Activated CD8-positive, alpha-beta T cell treated with anti-CD3 and anti-CD28 coated beads for 36 hours (primary cell): ENCODE measurements around the gene NTRK1. TPM values are rescaled to one million over a fixed set of nuclear protein-coding genes. Genes with fewer than 3 reads are reported as not detected.

ENCODE experiments used
- ATAC-seq: fragments of 200-7000 bp; cut with Tn5 transposase; one replicate; pipeline ENCODE4 v1.10.0; 2021; ENCODE audit warnings: mild to moderate bottlenecking, moderate library complexity
- CTCF ChIA-PET: fragments of 350-600 bp; sonication (Branson Sonifier 250); formaldehyde crosslinking; loops from one replicate; lab custom pipeline; 2021; ENCODE audit warnings: antibody characterized with exemption; lab: Charles Lee
- POLR2A ChIA-PET: fragments of 350-600 bp; sonication (Branson Sonifier 250); formaldehyde crosslinking; loops from one replicate; lab custom pipeline; 2021; ENCODE audit warnings: antibody characterized with exemption; lab: Charles Lee
- DNase-seq: peaks from one replicate; pipeline ENCODE4 v3.0.0-alpha.2; 2020
- H3K27ac Mint-ChIP-seq: one replicate; pipeline ENCODE4 v1.8.0; 2021; ENCODE audit warnings: mild to moderate bottlenecking, mixed read lengths
- H3K27me3 Mint-ChIP-seq: one replicate; pipeline ENCODE4 v1.8.0; 2021; ENCODE audit warnings: mixed read lengths
- H3K36me3 Mint-ChIP-seq: one replicate; pipeline ENCODE4 v1.8.0; 2021; ENCODE audit warnings: low read depth, mixed read lengths
- H3K4me1 Mint-ChIP-seq: one replicate; pipeline ENCODE4 v1.8.0; 2021; ENCODE audit warnings: low read depth, mixed read lengths
- H3K4me3 Mint-ChIP-seq: one replicate; pipeline ENCODE4 v1.8.0; 2021; ENCODE audit warnings: mild to moderate bottlenecking, moderate library complexity, mixed read lengths
- H3K9me3 Mint-ChIP-seq: one replicate; pipeline ENCODE4 v1.8.0; 2021; ENCODE audit warnings: mixed read lengths
- CTCF ChIP-seq: fragments of 200-600 bp; IDR thresholded peaks from one replicate; pipeline ENCODE4 v1.8.0; 2022; ENCODE audit warnings: antibody characterized with exemption, mild to moderate bottlenecking
- intact Hi-C: fragments of 100-400 bp; cut with micrococcal nuclease; formaldehyde crosslinking; loops from one replicate; pipeline ENCODE4 v1.10.0; 2022
- total RNA-seq, 2 experiments: library from RNA; stranded (reverse); gene quantifications; one replicate each; pipeline ENCODE4 v1.2.3, GENCODE V29; 2021

The NTRK1 gene
- total RNA-seq, 2 experiments from 2014 or later: 23.5 to 25.9 TPM

- Mint-ChIP-seq H3K27me3 (peaks cover 16% of the 10 kb centered on the region), H3K9me3 (no peaks in the 10 kb centered on the region), H3K4me3 (no peak overlapping the region), H3K4me1 (peaks cover 42% of the 10 kb centered on the region), H3K27ac (peak overlapping the region; percentile 11), H3K36me3 (no peaks in the 10 kb centered on the region)
- peak; percentile 52 for DNase-seq
- no peak for TF ChIP-seq CTCF
- peak; percentile 11 for ATAC-seq
- intact Hi-C loops: no loop called here
- ChIA-PET CTCF (interaction anchor here (0.7 to 13.7 kb wide), 6 partner anchors 15 to 63 kb away, joined by 4 to 273 read pairs (median 4); partner anchors contain the start of genes INSRR, NTRK1 and PEAR1), POLR2A (interaction anchor here (1.1 to 1.3 kb wide), 4 partner anchors 10 to 37 kb away, joined by 4 to 5 read pairs (median 4); no protein-coding TSS in a partner anchor)
These were observed 26.3 kb upstream of the NTRK1 start for GRCh38 chr1:156834322-156834721.

- Mint-ChIP-seq H3K9me3 (no peaks in the 10 kb centered on the region), H3K27me3 (peaks cover 21% of the 10 kb centered on the region), H3K4me1 (peaks cover 46% of the 10 kb centered on the region), H3K36me3 (no peaks in the 10 kb centered on the region), H3K4me3 (peak overlapping the region; percentile 12), H3K27ac (peak overlapping the region; percentile 70)
- POLR2A ChIA-PET: interaction anchor here (0.7 to 2.1 kb wide), 3 partner anchors 14 to 23 kb away, joined by 3 to 12 read pairs (median 4); partner anchors contain the start of genes INSRR and SH2D2A
- intact Hi-C loops: loop anchor here (5.0 kb wide), 1 partner anchor 56 kb away; the partner anchor contains the start of gene PEAR1
- no peak for TF ChIP-seq CTCF
- CTCF ChIA-PET: interaction anchor here (0.9 to 13.7 kb wide), 8 partner anchors 11 to 110 kb away, joined by 3 to 273 read pairs (median 49); partner anchors contain the start of genes INSRR, NTRK1 and PEAR1
- DNase-seq (peak; percentile 84), ATAC-seq (peak; percentile 74)
These were observed 24.5 kb upstream of the NTRK1 start for GRCh38 chr1:156836041-156836654.

DNA sequence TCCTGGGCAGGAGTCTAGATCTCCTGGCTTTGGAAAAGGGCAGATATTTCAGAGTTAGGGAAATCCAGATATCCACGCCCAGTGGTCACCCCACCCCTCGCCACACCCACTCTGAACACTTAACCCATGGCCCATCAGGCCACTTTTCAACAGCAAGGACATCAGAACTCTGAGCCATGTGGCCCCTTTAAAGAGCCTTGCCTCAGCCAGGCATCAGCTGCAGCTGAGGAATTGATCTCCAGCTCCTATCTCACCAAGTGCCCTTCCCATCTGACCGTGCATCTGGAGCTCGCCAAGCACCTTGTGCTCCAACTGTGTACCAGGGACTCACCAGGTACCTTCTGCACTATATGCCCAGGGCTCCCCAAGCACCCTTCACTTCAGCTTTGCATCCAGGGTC is 23.8 kb upstream of the NTRK1 start:
- no peak for TF ChIP-seq CTCF
- ATAC-seq (no peak), DNase-seq (no peak)
- H3K36me3 Mint-ChIP-seq: no peaks in the 10 kb centered on the region
- POLR2A ChIA-PET: interaction anchor here (0.7 to 2.5 kb wide), 5 partner anchors 15 to 31 kb away, joined by 3 to 12 read pairs (median 8); partner anchors contain the start of genes INSRR and SH2D2A
- peaks cover 25% of the 10 kb centered on the region for H3K27me3 Mint-ChIP-seq
- peak overlapping the region; percentile 17 for H3K27ac Mint-ChIP-seq
- peaks cover 46% of the 10 kb centered on the region for H3K4me1 Mint-ChIP-seq
- intact Hi-C loops: loop anchor here (5.0 kb wide), 1 partner anchor 55 kb away; the partner anchor contains the start of gene PEAR1
- CTCF ChIA-PET: interaction anchor here (0.7 to 13.7 kb wide), 14 partner anchors 11 to 451 kb away, joined by 3 to 273 read pairs (median 14); partner anchors contain the start of genes INSRR, NTRK1, PEAR1 and SH2D2A
- no peaks in the 10 kb centered on the region for H3K9me3 Mint-ChIP-seq
- no peak overlapping the region for H3K4me3 Mint-ChIP-seq

GRCh38 chr1:156838972-156839371 is 21.7 kb upstream of the NTRK1 start:
- H3K4me1 Mint-ChIP-seq: peaks cover 41% of the 10 kb centered on the region
- ATAC-seq: peak; percentile 54
- H3K36me3 Mint-ChIP-seq: no peaks in the 10 kb centered on the region
- DNase-seq: peak; percentile 64
- H3K27ac Mint-ChIP-seq: no peak overlapping the region
- ChIA-PET CTCF (interaction anchor here (0.8 to 13.7 kb wide), 34 partner anchors 9 to 307 kb away, joined by 3 to 273 read pairs (median 6); partner anchors contain the start of genes INSRR, ISG20L2, METTL25B and NTRK1), POLR2A (interaction anchor here (1.0 to 2.5 kb wide), 3 partner anchors 22 to 33 kb away, joined by 3 to 10 read pairs (median 4); partner anchors contain the start of gene SH2D2A)
- intact Hi-C loops: loop anchor here (5.0 kb wide), 1 partner anchor 53 kb away; the partner anchor contains the start of gene PEAR1
- TF ChIP-seq CTCF: peak; percentile 95
- no peak overlapping the region for H3K4me3 Mint-ChIP-seq
- no peaks in the 10 kb centered on the region for H3K9me3 Mint-ChIP-seq
- peaks cover 39% of the 10 kb centered on the region for H3K27me3 Mint-ChIP-seq
